Rectal smooth muscle tissue (tissue), 1 donor: Measurements from ENCODE around the gene SMURF1.

Experiments used
- H3K27ac ChIP-seq: one replicate; pipeline ENCODE4 v1.7.0; 2013; ENCODE audit warnings: low read depth, low read length, inconsistent platforms
- H3K27me3 ChIP-seq: one replicate; pipeline ENCODE4 v1.7.0; 2013; ENCODE audit warnings: low read length; ENCODE audit not compliant: control insufficient read depth, insufficient read depth
- H3K36me3 ChIP-seq: one replicate; pipeline ENCODE4 v1.7.0; 2013; ENCODE audit warnings: low read length; ENCODE audit not compliant: control insufficient read depth, insufficient read depth
- H3K4me1 ChIP-seq: one replicate; pipeline ENCODE4 v1.7.0; 2013; ENCODE audit warnings: low read length; ENCODE audit not compliant: control insufficient read depth, insufficient read depth
- H3K4me3 ChIP-seq: one replicate; pipeline ENCODE4 v1.7.0; 2013; ENCODE audit warnings: low read length
- H3K9ac ChIP-seq: one replicate; pipeline ENCODE4 v1.7.0; 2013; ENCODE audit warnings: low read length

The SMURF1 gene

GRCh38 chr7:99024066-99024465 is 119.8 kb downstream of the SMURF1 start:
- H3K27ac ChIP-seq = no peak overlapping the region
- H3K27me3 ChIP-seq = no peaks in the 10 kb centered on the region
- peaks cover 13% of the 10 kb centered on the region for H3K36me3 ChIP-seq
- H3K4me3 ChIP-seq = no peak overlapping the region
- H3K4me1 ChIP-seq = no peaks in the 10 kb centered on the region
- H3K9ac ChIP-seq = no peak overlapping the region

- H3K27ac ChIP-seq = no peak overlapping the region
- H3K4me1 ChIP-seq = no peaks in the 10 kb centered on the region
- peaks cover 6% of the 10 kb centered on the region for H3K36me3 ChIP-seq
- H3K4me3 ChIP-seq = no peak overlapping the region
- H3K9ac ChIP-seq = no peak overlapping the region
- H3K27me3 ChIP-seq = no peaks in the 10 kb centered on the region
Measured at GRCh38 chr7:99021941-99022560, 121.9 kb downstream of the SMURF1 start.

- H3K9ac ChIP-seq = no peak overlapping the region
- no peak overlapping the region for H3K4me3 ChIP-seq
- H3K4me1 ChIP-seq = no peaks in the 10 kb centered on the region
- no peaks in the 10 kb centered on the region for H3K27me3 ChIP-seq
- H3K36me3 ChIP-seq = peaks cover 6% of the 10 kb centered on the region
- no peak overlapping the region for H3K27ac ChIP-seq
Measured at GRCh38 chr7:99020413-99020715, 123.5 kb downstream of the SMURF1 start.

GRCh38 chr7:99019523-99020412 is 124.1 kb downstream of the SMURF1 start:
- H3K4me3 ChIP-seq = no peak overlapping the region
- no peak overlapping the region for H3K27ac ChIP-seq
- H3K9ac ChIP-seq = no peak overlapping the region
- H3K36me3 ChIP-seq = peaks cover 6% of the 10 kb centered on the region
- no peaks in the 10 kb centered on the region for H3K4me1 ChIP-seq
- H3K27me3 ChIP-seq = no peaks in the 10 kb centered on the region

- no peaks in the 10 kb centered on the region for H3K27me3 ChIP-seq
- peaks cover 25% of the 10 kb centered on the region for H3K36me3 ChIP-seq
- H3K4me1 ChIP-seq = no peaks in the 10 kb centered on the region
- no peak overlapping the region for H3K9ac ChIP-seq
- H3K27ac ChIP-seq = no peak overlapping the region
- H3K4me3 ChIP-seq = no peak overlapping the region
Measured at GRCh38 chr7:99016196-99016595, 127.7 kb downstream of the SMURF1 start.

- Histone ChIP-seq H3K9ac (no peak overlapping the region), H3K36me3 (peaks cover 23% of the 10 kb centered on the region), H3K27me3 (no peaks in the 10 kb centered on the region), H3K4me3 (no peak overlapping the region), H3K4me1 (no peaks in the 10 kb centered on the region), H3K27ac (no peak overlapping the region)
Measured at GRCh38 chr7:99014113-99014985, 129.6 kb downstream of the SMURF1 start.

- no peaks in the 10 kb centered on the region for H3K4me1 ChIP-seq
- no peak overlapping the region for H3K4me3 ChIP-seq
- H3K9ac ChIP-seq = no peak overlapping the region
- no peak overlapping the region for H3K27ac ChIP-seq
- no peaks in the 10 kb centered on the region for H3K27me3 ChIP-seq
- H3K36me3 ChIP-seq = peaks cover 23% of the 10 kb centered on the region
Measured at GRCh38 chr7:99013266-99014112, 130.4 kb downstream of the SMURF1 start.

GRCh38 chr7:99012722-99013121 is 131.2 kb downstream of the SMURF1 start:
- H3K9ac ChIP-seq = no peak overlapping the region
- no peak overlapping the region for H3K27ac ChIP-seq
- H3K4me1 ChIP-seq = no peaks in the 10 kb centered on the region
- peaks cover 23% of the 10 kb centered on the region for H3K36me3 ChIP-seq
- no peaks in the 10 kb centered on the region for H3K27me3 ChIP-seq
- H3K4me3 ChIP-seq = no peak overlapping the region

- H3K4me1 ChIP-seq = no peaks in the 10 kb centered on the region
- no peak overlapping the region for H3K27ac ChIP-seq
- no peak overlapping the region for H3K4me3 ChIP-seq
- H3K9ac ChIP-seq = no peak overlapping the region
- H3K36me3 ChIP-seq = peaks cover 25% of the 10 kb centered on the region
- no peaks in the 10 kb centered on the region for H3K27me3 ChIP-seq
Measured at GRCh38 chr7:99011706-99012404, 132.1 kb downstream of the SMURF1 start.

- Histone ChIP-seq H3K4me3 (no peak overlapping the region), H3K36me3 (peaks cover 31% of the 10 kb centered on the region), H3K9ac (no peak overlapping the region), H3K27me3 (no peaks in the 10 kb centered on the region), H3K27ac (no peak overlapping the region), H3K4me1 (no peaks in the 10 kb centered on the region)
Measured at GRCh38 chr7:99011341-99011705, 132.6 kb downstream of the SMURF1 start.

- no peak overlapping the region for H3K4me3 ChIP-seq
- H3K27ac ChIP-seq = no peak overlapping the region
- peaks cover 36% of the 10 kb centered on the region for H3K36me3 ChIP-seq
- no peaks in the 10 kb centered on the region for H3K4me1 ChIP-seq
- no peaks in the 10 kb centered on the region for H3K27me3 ChIP-seq
- no peak overlapping the region for H3K9ac ChIP-seq
Measured at GRCh38 chr7:99010281-99010680, 133.6 kb downstream of the SMURF1 start.
